Right lobe of liver (tissue), 4 donors: ENCODE results near the gene RAB11FIP3.

Experiments
- POLR2A ChIP-seq: fragments of 450-650 bp; IDR thresholded peaks from one replicate; pipeline ENCODE4 v1.6.1; 2017; ENCODE audit warnings: antibody characterized with exemption, mild to moderate bottlenecking
- TF ChIP-seq, protein P1 (sequence below), 4 donors: fragments of 200-600 bp in 3 of 4; fragments of 450-650 bp in 1 of 4; IDR thresholded peaks; one replicate each; pipeline versions ENCODE4 v1.5.1 to v1.8.0; 2016 to 2022; ENCODE audit warnings: antibody characterized with exemption in 4 of 4, mild to moderate bottlenecking in 2 of 4
- donor health status: DM: no; HTN: no; CAD: no.
- donor health status: DM: no; HTN: no; CAD: no.
- donor health status: DM: no; HTN: yes; CAD: no.

DNA sequence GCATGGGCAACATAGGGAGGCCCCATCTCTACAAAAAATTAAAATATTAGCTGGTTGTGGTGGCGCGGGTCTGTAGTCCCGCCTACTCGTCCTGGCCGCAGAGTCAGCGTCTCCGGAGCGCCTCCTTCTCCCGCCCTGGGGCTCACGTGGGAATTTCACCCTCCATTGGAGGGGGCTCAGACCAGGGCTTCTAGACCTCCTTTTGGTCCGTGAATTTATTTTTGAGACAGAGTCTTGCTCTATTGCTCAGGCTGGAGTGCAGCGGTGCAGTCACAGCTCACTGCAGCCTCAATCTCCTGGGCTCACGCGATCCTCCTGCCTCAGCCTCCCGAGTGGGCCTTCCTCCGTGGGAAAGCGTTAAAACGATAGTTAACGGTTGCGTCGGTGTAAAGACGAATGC lies 28.8 kb upstream of the RAB11FIP3 start:
- TF ChIP-seq, protein P1, sequence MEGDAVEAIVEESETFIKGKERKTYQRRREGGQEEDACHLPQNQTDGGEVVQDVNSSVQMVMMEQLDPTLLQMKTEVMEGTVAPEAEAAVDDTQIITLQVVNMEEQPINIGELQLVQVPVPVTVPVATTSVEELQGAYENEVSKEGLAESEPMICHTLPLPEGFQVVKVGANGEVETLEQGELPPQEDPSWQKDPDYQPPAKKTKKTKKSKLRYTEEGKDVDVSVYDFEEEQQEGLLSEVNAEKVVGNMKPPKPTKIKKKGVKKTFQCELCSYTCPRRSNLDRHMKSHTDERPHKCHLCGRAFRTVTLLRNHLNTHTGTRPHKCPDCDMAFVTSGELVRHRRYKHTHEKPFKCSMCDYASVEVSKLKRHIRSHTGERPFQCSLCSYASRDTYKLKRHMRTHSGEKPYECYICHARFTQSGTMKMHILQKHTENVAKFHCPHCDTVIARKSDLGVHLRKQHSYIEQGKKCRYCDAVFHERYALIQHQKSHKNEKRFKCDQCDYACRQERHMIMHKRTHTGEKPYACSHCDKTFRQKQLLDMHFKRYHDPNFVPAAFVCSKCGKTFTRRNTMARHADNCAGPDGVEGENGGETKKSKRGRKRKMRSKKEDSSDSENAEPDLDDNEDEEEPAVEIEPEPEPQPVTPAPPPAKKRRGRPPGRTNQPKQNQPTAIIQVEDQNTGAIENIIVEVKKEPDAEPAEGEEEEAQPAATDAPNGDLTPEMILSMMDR (IDR thresholded peaks at IDR 0.05): no peak
- no peak for TF ChIP-seq POLR2A
